HuH-7.5 (cell line): ENCODE results near the gene BAX.
A peak's percentile ranks its signal among the peaks of the same experiment; 100 is the strongest.
"Not testable (repeated sequence)": the region's sequence is repeated elsewhere in the genome, so short reads cannot be mapped to it uniquely, and the experiment has no call there.

Source experiments
- DNase-seq: peaks from one replicate; pipeline ENCODE4 v3.0.0; 2011; ENCODE audit warnings: low spot score

The BAX gene

DNA sequence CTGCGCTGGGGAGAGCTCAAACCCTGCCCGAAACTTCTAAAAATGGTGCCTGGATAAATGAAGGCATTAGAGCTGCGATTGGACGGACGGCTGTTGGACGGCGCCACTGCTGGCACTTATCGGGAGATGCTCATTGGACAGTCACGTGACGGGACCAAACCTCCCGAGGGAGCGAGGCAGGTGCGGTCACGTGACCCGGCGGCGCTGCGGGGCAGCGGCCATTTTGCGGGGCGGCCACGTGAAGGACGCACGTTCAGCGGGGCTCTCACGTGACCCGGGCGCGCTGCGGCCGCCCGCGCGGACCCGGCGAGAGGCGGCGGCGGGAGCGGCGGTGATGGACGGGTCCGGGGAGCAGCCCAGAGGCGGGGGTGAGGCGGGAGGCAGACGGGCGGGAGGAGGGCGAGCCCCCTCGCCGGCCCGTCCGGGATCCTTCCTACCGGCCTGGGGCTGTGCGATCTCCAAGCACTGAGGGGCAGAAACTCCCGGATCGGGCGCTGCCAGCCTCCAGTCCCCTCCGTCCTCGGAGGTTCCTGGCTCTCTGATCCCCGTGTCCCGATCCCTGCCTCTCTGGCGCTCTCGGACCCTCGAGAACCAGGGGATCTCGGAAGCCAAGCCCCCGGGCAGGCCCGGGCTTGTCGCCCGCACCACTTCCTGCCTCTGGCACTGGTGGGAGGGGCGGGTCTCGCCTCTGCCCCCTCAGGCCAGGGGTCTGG lies at the start of gene BAX:
Gene BAX, plus strand, starts transcription at position 281 of the 713 bp plus-strand sequence. Its CDS starts 54 bp downstream, at position 335.
- DNase-seq: peak; percentile 97

DNA sequence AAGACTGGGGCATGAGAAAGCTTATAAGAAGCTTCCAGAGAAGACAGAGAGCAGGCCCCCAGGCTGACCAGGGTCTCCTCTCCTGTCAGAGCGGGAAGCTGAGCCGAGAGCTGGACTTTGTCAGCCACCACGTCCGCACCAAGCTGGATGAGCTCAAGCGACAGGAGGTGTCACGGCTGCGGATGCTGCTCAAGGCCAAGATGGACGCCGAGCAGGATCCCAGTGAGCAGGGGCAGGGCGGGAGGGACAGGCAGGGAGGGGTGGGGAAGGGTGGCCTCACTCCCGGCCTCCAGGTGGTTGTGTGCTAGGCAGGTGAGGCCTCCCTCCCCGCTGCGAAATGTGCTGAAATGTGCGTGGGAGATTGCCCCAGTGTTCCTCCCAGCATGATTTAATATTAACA lies 49.0 kb upstream of the BAX start:
- DNase-seq: no peak

DNA sequence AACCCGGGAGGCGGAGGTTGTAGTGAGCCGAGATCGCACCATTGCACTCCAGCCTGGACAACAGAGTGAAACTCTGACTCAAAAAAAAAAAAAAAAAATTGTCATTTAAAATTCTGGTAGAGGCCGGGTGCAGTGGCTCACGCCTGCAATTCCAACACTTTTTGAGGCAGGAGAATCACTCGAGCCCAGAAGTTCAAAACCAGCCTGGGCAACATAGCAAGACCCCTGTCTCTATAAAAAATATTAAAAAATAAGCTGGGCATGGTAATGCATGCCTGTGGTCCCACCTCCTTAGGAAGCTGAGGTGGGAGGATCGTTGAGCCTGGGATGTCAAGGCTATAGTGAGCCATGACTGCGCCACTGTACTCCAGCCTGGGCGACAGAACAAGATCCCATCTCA lies 48.4 kb upstream of the BAX start:
- no peak for DNase-seq

DNA sequence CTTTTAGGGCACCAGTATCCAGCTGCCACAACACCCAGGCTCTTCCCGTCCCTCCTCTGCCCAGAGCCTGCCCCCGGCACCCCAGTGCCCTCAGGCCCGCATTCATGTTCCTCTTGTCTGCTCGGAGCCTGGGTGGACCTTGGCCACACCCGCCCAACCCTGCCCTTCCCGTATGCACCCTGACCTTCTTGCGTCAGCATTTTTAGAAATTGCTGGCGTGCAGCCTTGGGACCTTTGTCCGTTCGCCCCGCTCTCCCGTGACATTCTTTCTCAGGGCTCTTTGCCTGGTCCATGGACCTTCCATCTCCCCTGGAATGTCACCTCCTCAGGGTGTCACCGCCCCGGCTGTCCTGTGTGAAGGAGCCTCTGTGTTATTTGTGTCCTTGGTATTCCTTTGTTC lies 47.0 kb upstream of the BAX start:
- DNase-seq: peak; percentile 72

DNA sequence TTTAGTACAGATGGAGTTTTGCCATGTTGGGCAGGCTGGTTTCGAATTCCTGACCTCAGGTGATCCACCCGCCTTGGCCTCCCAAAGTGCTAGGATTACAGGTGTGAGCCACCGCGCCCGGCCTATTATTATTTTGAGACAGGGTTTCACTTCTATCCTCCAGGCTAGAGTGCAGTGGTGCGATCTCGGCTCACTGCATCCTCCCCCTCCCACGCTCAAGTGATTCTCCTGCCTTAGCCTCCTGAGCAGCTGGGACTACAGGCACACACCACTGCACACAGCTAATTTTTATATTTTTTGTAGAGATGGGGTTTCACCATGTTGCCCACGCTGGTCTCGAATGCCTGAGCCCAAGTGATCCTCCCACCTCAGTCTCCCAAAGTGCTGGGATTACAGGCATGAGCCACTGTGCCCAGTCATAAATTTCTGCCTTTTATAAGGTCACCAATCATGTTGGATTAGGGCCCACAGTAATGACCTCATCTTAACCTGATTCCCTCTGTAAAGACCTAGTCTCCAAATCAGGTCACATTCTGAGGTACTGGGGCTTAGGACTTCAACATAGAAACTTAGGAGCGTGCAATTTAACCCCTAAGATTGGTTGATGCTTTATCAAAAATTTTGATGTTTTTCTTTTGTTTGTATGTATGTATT lies 45.1 kb upstream of the BAX start:
- DNase-seq: not testable (repeated sequence)

DNA sequence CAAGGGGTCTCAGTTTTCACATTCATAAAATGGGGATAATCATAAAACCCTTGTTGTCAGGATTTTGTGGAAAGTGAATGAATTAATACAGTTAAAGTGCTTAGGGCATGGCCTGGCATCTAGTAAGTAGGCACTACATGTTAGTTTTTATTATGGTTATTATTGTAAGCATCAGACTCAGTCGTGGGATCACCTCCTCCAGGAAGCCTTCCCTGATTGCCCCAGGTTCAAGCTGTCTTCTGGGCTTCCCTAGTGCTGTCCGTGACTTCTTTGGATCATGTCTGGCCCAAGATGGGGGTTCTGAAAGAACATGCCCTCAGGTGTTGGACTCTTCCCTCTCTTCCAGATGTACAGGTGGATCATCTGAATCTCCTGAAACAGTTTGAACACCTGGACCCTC lies 43.9 kb upstream of the BAX start:
- no peak for DNase-seq

DNA sequence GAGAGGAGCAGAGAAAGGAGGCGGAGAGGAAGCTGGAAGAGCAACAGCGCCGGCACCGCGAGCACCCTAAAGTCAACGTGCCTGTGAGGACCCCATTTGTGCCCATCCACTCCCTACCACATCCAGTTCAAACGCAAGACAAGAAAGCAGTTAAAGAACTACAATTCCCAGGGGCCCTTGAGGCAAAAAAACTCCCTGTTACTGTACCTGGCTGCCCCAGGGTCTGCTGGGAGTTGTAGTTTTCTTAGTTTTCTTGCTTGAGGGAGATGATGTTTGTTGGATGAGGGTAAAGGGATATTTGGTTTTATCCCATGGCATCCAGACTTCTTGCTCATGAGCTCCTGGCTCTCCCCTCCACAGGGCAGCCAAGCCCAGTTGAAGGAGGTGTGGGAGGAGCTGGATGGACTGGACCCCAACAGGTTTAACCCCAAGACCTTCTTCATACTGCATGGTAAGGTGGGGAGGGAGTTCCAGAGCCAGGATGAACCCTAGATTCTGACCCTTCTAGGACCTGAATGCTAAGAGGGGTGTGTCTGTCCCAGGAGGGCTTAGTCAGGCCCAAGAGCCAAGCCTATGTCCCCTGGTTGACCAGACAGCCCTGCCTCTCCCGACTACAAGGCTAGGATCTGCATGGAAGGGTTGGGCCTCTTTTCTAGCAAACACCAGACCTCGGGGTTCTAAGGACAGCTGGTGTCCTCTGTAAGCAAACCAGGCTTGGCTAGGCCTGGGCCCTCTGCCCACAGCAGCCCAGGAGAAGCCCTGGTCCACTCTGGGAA lies 41.4 kb upstream of the BAX start:
- no peak for DNase-seq

DNA sequence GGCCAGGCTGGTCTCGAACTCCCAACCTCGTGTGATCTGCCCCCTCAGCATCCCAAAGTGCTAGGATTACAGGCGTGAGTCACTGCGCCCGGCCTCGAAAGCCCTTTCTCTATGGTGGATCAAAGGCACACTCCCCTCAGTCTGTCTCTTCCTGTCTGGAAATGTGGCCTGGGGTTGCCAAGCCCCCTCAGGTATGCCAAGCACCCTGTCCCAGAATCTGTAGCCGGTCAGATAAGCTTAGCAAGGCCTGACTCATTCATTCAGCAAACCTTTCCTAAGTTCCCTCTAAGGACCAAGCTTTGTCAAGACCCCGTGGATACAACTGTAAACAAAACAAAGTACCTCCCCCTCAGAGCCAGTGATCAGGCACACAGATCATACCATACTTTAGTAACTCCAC lies 40.5 kb upstream of the BAX start:
- DNase-seq: no peak

DNA sequence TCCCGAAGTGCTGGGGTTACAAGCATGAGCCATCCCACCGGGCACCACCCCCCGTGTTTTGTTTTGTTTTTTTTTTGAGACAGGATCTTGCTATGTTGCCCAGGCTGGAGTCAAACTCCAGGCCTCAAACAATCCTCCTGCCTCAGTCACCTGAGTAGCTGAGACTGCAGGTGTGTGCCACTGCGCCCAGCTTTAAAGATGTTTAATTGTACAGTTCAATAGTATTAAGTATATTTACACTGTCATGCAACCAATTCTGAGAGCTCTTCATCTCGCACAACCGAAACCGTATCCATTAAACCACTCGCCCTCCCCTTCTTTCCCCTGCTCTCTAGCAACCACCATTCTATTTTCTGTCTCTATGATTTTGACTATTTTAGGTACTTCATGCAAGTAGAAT lies 38.9 kb upstream of the BAX start:
- DNase-seq: no peak

DNA sequence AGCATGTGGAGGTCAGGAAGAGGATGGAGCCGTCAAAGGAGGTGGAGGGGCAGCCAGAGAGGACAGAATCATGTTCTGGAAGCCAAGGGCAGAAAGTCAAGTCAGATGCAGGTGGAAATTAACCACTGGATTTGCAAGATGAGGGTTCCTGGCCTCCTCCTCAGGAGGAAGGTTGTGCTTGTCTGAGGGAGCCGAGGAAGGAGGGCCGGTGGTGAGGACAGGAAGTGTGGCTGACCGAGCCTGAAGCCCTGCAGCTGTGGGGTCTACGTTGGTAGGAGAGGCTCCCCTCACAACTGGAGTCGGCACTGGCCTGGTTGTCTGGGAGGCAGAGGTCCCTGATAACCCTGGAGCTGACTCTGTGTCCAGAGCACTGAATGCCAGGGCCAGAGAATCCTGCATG lies 36.6 kb upstream of the BAX start:
- DNase-seq: no peak

DNA sequence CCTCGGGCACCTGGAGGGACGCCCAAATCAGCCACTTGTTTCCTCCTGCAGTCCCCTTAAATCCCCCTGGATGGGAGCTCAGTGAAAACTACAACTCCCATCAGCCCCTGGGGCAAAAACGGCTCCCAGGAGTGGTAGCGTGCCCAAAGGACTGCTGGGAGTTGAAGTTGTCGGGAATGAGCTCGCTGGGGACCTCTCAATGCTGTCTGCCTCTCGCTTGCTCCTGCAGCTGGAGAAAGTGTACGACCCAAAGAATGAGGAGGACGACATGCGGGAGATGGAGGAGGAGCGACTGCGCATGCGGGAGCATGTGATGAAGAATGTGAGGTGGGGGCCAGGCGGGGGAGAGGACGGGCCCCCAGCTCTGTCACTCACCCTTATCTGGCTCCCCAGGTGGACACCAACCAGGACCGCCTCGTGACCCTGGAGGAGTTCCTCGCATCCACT lies 35.9 kb upstream of the BAX start:
- DNase-seq: no peak

DNA sequence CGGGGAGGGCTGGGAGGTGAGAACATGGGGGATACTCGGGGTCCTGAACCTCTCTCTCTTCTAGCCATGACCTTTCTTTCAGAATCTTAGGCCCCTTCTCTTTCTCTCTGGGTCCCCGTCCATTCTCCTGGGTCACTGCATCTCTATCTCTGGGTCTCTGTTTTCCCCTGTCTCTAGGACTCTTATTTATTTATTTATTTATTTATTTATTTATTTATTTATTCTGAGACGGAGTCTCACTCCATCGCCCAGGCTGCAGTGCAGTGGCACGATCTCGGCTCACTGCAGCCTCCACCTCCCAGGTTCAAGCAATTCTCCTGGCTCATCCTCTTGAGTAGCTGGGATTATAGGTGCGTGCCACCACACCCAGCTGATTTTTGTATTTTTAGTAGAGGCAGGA lies 35.4 kb upstream of the BAX start:
- DNase-seq: not testable (repeated sequence)

DNA sequence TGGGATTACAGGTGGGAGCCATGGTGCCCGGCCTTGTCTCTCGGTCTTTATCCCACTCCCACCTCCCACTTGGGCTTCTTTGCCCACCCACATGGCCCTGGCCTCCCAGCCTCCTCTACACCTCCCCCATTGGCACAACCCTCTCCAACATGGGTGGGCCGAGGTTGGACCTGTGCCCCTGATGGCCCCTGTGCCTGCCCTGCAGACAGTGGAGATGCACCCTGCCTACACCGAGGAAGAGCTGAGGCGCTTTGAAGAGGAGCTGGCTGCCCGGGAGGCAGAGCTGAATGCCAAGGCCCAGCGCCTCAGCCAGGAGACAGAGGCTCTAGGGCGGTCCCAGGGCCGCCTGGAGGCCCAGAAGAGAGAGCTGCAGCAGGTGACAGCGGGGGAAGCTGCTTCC lies 33.7 kb upstream of the BAX start:
- DNase-seq: no peak

DNA sequence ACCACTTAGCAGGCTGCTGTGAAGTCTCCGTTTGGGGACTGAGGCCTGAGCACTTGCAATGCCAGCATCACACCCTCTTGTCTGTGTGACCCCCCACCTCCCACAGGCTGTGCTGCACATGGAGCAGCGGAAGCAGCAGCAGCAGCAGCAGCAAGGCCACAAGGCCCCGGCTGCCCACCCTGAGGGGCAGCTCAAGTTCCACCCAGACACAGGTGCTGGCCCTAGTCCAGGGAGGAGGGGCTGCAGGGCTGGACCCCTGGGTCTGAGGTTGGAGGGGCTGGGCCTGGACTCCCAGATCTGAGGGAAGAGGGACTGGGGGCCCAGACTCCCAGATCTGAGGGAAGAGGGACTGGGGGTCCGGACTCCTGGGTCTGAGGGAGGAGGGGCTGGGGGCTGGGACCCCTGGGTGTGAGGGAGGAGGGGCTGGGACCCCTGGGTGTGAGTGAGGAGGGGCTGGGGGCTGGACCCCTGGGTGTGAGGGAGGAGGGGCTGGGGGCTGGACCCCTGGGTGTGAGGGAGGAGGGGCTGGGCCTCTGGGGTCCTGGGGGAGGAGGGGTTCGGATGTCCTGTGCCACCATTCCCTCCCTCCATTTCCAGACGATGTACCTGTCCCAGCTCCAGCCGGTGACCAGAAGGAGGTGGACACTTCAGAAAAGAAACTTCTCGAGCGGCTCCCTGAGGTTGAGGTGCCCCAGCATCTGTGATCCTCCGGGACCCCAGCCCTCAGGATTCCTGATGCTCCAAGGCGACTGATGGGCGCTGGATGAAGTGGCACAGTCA lies 32.8 kb upstream of the BAX start:
- DNase-seq: no peak

DNA sequence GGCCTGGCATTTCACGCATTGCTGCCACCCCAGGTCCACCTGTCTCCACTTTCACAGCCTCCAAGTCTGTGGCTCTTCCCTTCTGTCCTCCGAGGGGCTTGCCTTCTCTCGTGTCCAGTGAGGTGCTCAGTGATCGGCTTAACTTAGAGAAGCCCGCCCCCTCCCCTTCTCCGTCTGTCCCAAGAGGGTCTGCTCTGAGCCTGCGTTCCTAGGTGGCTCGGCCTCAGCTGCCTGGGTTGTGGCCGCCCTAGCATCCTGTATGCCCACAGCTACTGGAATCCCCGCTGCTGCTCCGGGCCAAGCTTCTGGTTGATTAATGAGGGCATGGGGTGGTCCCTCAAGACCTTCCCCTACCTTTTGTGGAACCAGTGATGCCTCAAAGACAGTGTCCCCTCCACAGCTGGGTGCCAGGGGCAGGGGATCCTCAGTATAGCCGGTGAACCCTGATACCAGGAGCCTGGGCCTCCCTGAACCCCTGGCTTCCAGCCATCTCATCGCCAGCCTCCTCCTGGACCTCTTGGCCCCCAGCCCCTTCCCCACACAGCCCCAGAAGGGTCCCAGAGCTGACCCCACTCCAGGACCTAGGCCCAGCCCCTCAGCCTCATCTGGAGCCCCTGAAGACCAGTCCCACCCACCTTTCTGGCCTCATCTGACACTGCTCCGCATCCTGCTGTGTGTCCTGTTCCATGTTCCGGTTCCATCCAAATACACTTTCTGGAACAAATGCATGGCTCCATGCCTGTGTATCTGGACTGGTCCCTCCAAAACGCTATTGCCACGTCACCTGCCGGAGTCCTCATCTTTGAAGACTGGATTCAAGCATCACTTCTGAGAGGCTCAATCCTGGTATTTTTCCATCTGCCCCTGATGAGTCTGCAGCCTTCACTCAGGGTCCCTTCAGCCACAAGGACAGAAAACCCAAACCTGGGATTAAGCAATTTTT lies 31.9 kb upstream of the BAX start:
- no peak for DNase-seq

DNA sequence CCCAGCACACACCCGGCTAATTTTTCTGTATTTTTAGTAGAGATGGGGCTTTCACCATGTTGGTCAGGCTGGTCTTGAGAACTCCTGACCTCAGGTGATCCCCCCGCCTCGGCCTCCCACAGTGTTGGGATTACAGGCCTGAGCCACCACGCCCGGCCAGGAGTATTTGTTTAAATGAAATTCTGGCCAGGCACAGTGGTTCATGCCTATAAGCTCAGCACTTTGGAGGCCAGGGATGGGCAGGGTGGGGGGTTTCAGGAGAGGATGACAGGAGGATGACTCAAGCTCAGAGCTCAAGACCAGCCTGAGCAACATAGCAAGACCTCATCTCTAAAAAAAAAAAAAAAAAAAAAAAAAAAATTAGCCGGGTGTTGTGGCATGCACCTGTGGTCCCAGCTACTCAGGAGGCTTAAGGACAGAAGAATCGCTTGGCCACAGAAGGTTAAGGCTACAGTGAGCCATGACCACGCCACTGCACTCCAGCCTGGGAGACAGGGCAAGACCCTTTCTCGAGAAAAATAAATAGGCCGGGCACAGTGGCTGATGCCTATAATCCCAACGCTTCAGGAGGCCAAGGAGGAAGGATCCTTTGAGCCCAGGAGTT lies 29.3 kb upstream of the BAX start:
- no peak for DNase-seq

DNA sequence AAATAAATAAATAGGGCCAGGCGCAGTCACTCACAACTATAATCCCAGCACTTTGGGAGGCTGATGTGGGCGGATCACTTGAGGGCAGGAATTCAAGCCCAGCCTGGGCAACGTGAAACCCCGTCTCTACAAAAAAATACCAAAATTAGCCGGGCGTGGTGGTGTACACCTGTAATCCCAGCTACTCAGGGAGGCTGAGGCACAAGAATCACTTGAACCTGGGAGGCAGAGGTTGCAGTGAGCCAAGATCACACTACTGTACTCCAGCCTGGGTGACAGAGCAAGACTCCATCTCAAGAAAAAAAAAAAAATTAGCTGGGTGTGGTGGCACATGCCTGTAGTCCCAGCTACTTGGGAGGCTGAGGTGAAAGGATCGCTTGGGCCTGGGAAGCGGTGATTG lies 28.8 kb upstream of the BAX start:
- DNase-seq: not testable (repeated sequence)

DNA sequence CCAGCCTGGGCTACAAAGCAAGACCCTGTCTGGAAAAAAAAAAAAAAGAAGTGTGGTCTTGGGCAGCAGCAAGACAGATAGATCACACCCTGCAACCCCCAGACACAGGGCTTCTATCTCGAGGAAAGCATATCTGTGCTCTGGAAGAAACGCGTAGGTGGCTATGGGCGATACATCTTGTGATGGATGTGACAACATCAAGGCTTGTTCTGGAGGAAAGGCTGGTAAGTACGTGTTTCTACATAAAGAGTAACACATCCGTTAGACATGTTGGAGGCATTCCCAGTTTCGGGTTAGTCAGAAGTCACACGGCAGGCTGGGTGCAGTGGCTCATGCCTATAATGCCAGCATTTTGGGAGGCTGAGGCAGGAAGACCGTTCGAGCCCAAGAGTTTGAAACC lies 27.8 kb upstream of the BAX start:
- no peak for DNase-seq

DNA sequence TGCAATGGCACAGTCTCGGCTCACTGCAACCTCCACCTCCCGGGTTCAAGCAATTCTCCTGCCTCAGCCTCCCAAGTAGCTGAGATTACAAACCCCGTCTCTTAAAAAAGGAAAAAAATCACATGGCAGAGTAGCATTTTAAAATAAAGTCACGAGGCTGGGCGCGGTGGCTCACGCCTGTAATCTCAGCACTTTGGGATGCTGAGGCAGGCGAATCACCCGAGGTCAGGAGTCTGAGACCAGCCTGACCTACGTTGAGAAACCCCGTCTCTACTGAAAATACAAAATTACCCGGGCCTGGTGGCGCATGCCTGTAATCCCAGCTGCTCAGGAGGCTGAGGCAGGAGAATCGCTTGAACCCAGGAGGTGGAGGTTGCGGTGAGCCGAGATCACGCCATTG lies 27.0 kb upstream of the BAX start:
- DNase-seq: not testable (repeated sequence)

DNA sequence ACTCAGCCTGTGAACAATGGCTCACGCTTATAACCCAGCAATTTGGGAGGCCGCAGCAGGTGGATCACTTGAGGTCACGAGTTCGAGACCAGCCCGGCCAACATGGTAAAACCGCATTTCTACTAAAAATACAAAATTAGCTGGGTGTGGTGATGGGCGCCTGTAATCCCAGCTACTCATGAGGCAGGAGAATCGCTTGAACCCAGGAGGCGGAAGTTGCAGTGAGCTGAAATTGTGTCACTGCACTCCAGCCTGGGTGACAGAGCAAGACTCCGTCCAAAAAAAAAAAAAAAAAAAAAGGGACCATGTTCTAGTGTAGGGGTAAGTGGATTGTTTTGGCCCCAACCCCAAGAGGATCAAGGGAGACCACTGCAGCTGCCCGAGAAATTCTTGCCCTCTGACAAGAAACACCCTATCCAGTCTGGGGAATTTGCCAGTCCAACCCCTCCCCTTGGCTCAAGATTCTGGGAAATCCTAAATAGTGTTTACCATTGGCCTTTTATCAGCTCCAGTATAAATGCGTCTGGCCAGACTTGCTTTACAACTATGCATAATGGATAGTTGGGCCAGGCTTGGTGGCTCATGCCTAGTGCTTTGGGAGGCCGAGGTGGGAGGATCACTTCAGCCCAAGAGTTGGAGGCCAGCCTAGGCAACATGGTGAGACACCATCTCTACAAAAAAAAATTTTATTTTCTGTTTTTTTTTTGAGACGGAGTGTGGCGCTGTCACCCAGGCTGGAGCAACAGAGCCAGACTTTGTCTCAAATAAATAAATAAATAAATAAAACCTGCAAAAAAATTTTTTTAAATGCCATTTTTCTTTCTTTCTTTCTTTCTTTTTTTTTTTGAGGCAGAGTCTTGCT lies 26.3 kb upstream of the BAX start:
- DNase-seq: no peak
